ENCODE data around the gene FOXR1.

The FOXR1 gene

GRCh38 chr11:118933486-118933885 is 38.1 kb upstream of the FOXR1 start:
- TF ChIP-seq CTCF (conservative IDR thresholded peaks at IDR 0.05; ENCODE audit: control insufficient read depth, insufficient read depth, low read depth, low read length) = no peak
- peak; percentile 32 for DNase-seq (ENCODE audit: low read depth)
- no peak overlapping the region for H3K4me3 ChIP-seq (ENCODE audit: control insufficient read depth, low read depth, low read length)

GRCh38 chr11:118935376-118935775 is 36.2 kb upstream of the FOXR1 start:
- DNase-seq (ENCODE audit: low read depth) = no peak
- TF ChIP-seq CTCF (conservative IDR thresholded peaks at IDR 0.05; ENCODE audit: control insufficient read depth, insufficient read depth, low read depth, low read length) = no peak
- no peak overlapping the region for H3K4me3 ChIP-seq (ENCODE audit: control insufficient read depth, low read depth, low read length)

- TF ChIP-seq CTCF (conservative IDR thresholded peaks at IDR 0.05; ENCODE audit: control insufficient read depth, insufficient read depth, low read depth, low read length) = no peak
- peak; percentile 52 for DNase-seq (ENCODE audit: low read depth)
Observed at GRCh38 chr11:118938491-118939403, 32.8 kb upstream of the FOXR1 start.

GRCh38 chr11:118939404-118939915 is 32.1 kb upstream of the FOXR1 start:
- no peak for TF ChIP-seq CTCF (conservative IDR thresholded peaks at IDR 0.05; ENCODE audit: control insufficient read depth, insufficient read depth, low read depth, low read length)
- no peak overlapping the region for H3K4me3 ChIP-seq (ENCODE audit: control insufficient read depth, low read depth, low read length)

More at GRCh38 chr11:118938491-118939403, 32.8 kb upstream of the FOXR1 start:
- H3K4me3 ChIP-seq (ENCODE audit: control insufficient read depth, low read depth, low read length) = no peak overlapping the region

GRCh38 chr11:118939953-118940598 is 31.5 kb upstream of the FOXR1 start:
- no peak for TF ChIP-seq CTCF (conservative IDR thresholded peaks at IDR 0.05; ENCODE audit: control insufficient read depth, insufficient read depth, low read depth, low read length)
- H3K4me3 ChIP-seq (ENCODE audit: control insufficient read depth, low read depth, low read length) = no peak overlapping the region
- DNase-seq (ENCODE audit: low read depth) = no peak

More at GRCh38 chr11:118939404-118939915, 32.1 kb upstream of the FOXR1 start:
- no peak for DNase-seq (ENCODE audit: low read depth)

- TF ChIP-seq CTCF (conservative IDR thresholded peaks at IDR 0.05; ENCODE audit: control insufficient read depth, insufficient read depth, low read depth, low read length) = no peak
- no peak overlapping the region for H3K4me3 ChIP-seq (ENCODE audit: control insufficient read depth, low read depth, low read length)
- DNase-seq (ENCODE audit: low read depth) = no peak
Observed at GRCh38 chr11:118947091-118947490, 24.5 kb upstream of the FOXR1 start.
